ENCODE results near the gene PPP2R2C. TPM values are rescaled to one million over a fixed set of nuclear protein-coding genes. Genes with fewer than 3 reads are reported as not detected.
A peak's percentile ranks its signal among the peaks of the same experiment; 100 is the strongest.

The PPP2R2C gene
- total RNA-seq, 2 donors from 2014 or later: 0.53 TPM; not detected in 1

- intact Hi-C loops (cut with DNase I, micrococcal nuclease): no loop called here
- DNase-seq: no peak
- no peak for ATAC-seq
These were observed 176.9 kb downstream of the PPP2R2C start for GRCh38 chr4:6295495-6295894.

GRCh38 chr4:6294705-6295421 is 177.6 kb downstream of the PPP2R2C start:
- intact Hi-C loops (cut with DNase I, micrococcal nuclease): no loop called here
- ATAC-seq: no peak
- no peak for DNase-seq

- intact Hi-C loops (cut with DNase I, micrococcal nuclease): no loop called here
- no peak for DNase-seq
- ATAC-seq: no peak
These were observed 178.8 kb downstream of the PPP2R2C start for GRCh38 chr4:6293661-6294060.

GRCh38 chr4:6293097-6293445 is 179.3 kb downstream of the PPP2R2C start:
- ATAC-seq (no peak), DNase-seq (no peak)
- intact Hi-C loops (cut with DNase I, micrococcal nuclease): no loop called here

GRCh38 chr4:6292376-6293096 is 179.9 kb downstream of the PPP2R2C start:
- intact Hi-C loops (cut with DNase I, micrococcal nuclease): no loop called here
- DNase-seq (no peak), ATAC-seq (no peak)

GRCh38 chr4:6291784-6292297 is 180.6 kb downstream of the PPP2R2C start:
- ATAC-seq (no peak), DNase-seq (no peak)
- intact Hi-C loops (cut with DNase I, micrococcal nuclease): no loop called here

GRCh38 chr4:6290769-6291547 is 181.5 kb downstream of the PPP2R2C start:
- intact Hi-C loops (cut with DNase I, micrococcal nuclease): no loop called here
- DNase-seq (no peak), ATAC-seq (no peak)

- intact Hi-C loops (cut with DNase I, micrococcal nuclease): no loop called here
- DNase-seq (no peak), ATAC-seq (no peak)
These were observed 182.2 kb downstream of the PPP2R2C start for GRCh38 chr4:6290256-6290655.

GRCh38 chr4:6288871-6289270 is 183.5 kb downstream of the PPP2R2C start:
- DNase-seq (no peak), ATAC-seq (no peak)
- intact Hi-C loops (cut with DNase I, micrococcal nuclease): no loop called here

- ATAC-seq (no peak), DNase-seq (no peak)
- intact Hi-C loops (cut with DNase I, micrococcal nuclease): no loop called here
These were observed 184.1 kb downstream of the PPP2R2C start for GRCh38 chr4:6288342-6288741.

- ATAC-seq: no peak
- intact Hi-C loops (cut with DNase I, micrococcal nuclease): no loop called here
- no peak for DNase-seq
These were observed 185.2 kb downstream of the PPP2R2C start for GRCh38 chr4:6287017-6287788.

- intact Hi-C loops (cut with DNase I, micrococcal nuclease): no loop called here
- ATAC-seq (no peak), DNase-seq (no peak)
These were observed 189.1 kb downstream of the PPP2R2C start for GRCh38 chr4:6283282-6283681.

- intact Hi-C loops (cut with DNase I, micrococcal nuclease): no loop called here
- ATAC-seq: no peak
- DNase-seq: no peak
These were observed 190.1 kb downstream of the PPP2R2C start for GRCh38 chr4:6282314-6282771.

- DNase-seq (no peak), ATAC-seq (no peak)
- intact Hi-C loops (cut with DNase I, micrococcal nuclease): no loop called here
These were observed 190.7 kb downstream of the PPP2R2C start for GRCh38 chr4:6281436-6282313.

GRCh38 chr4:6280365-6280996 is 191.9 kb downstream of the PPP2R2C start:
- intact Hi-C loops (cut with DNase I, micrococcal nuclease): no loop called here
- DNase-seq (no peak), ATAC-seq (no peak)

GRCh38 chr4:6279582-6280289 is 192.7 kb downstream of the PPP2R2C start:
- intact Hi-C loops (cut with DNase I, micrococcal nuclease): no loop called here
- ATAC-seq: no peak

GRCh38 chr4:6278801-6279197 is 193.6 kb downstream of the PPP2R2C start:
- peak; percentile 38 to 41 for DNase-seq
- peak; percentile 88 for ATAC-seq
- intact Hi-C loops (cut with DNase I, micrococcal nuclease): no loop called here

More at GRCh38 chr4:6279582-6280289, 192.7 kb downstream of the PPP2R2C start:
- DNase-seq: no peak

Data from left colon (tissue), 2 donors.